SU-DHL-6 (cell line): ENCODE measurements around the gene PUM1.

Experiments
- CTCF ChIP-seq: fragments of 200-600 bp; sonication (generic); IDR thresholded peaks from one replicate; pipeline ENCODE4 v1.5.1; 2017; ENCODE audit warnings: antibody characterized with exemption, mild to moderate bottlenecking, low read length, moderate library complexity; ENCODE audit not compliant: insufficient read depth, poor library complexity, severe bottlenecking
- EZH2phosphoT487 ChIP-seq: fragments of 200-600 bp; sonication (generic), shearing (Covaris generic); conservative IDR thresholded peaks from 2 replicates; pipeline ENCODE4 v1.6.1; 2018; ENCODE audit warnings: mild to moderate bottlenecking, antibody characterized with exemption, low read length, moderate library complexity, mixed read lengths

GRCh38 chr1:30891227-30891552, 174.3 kb downstream of the PUM1 start:
- TF ChIP-seq CTCF (no peak), EZH2phosphoT487 (no peak)
